Panc1 (cell line): ENCODE measurements around the gene GPHN. TPM values are rescaled to one million over a fixed set of nuclear protein-coding genes. Genes with fewer than 3 reads are reported as not detected.

ENCODE experiments used
- ATAC-seq: fragments of 200-7000 bp; cut with Tn5 transposase; 2 replicates; pipeline ENCODE4 v1.9.1; 2020; ENCODE audit warnings: mild to moderate bottlenecking, moderate library complexity
- BruUV-seq: library from RNA; stranded (reverse); fragments of 400-500 nt; replicated peaks from 2 replicates; lab custom pipeline; 2021; lab: Mats Ljungman, UMichigan
- CTCF ChIA-PET: fragments of 300-600 bp; sonication (Branson Sonifier 250); formaldehyde crosslinking; loops from one replicate; lab custom pipeline; 2022; ENCODE audit warnings: antibody characterized with exemption; lab: Charles Lee
- POLR2A ChIA-PET: fragments of 300-600 bp; sonication (Branson Sonifier 250); formaldehyde crosslinking; loops from one replicate; lab custom pipeline; 2022; ENCODE audit warnings: antibody characterized with exemption; lab: Charles Lee
- DNase-seq: peaks from one replicate; pipeline ENCODE4 v3.0.0-alpha.2; 2010; ENCODE audit warnings: low read depth, low spot score
- H3K27ac ChIP-seq: 2 replicates; pipeline ENCODE4 v1.5.1; 2011; ENCODE audit warnings: mild to moderate bottlenecking, low read length, inconsistent platforms
- H3K27me3 ChIP-seq: fragments of 200-500 bp; sonication (Bioruptor generic); 2 replicates; pipeline ENCODE4 v1.6.0; 2014; ENCODE audit warnings: low read length, inconsistent platforms; ENCODE audit not compliant: control insufficient read depth, insufficient read depth
- H3K36me3 ChIP-seq: fragments of 200-500 bp; sonication (Bioruptor generic); 2 replicates; pipeline ENCODE4 v1.5.1; 2014; ENCODE audit warnings: inconsistent platforms, mild to moderate bottlenecking, low read length, moderate library complexity; ENCODE audit not compliant: control insufficient read depth, insufficient read depth
- H3K4me1 ChIP-seq: 2 replicates; pipeline ENCODE4 v1.5.1; 2011; ENCODE audit warnings: inconsistent platforms, mild to moderate bottlenecking, low read length, moderate library complexity; ENCODE audit not compliant: control insufficient read depth, insufficient read depth
- H3K4me3 ChIP-seq, 2 experiments: 2 replicates each; pipeline ENCODE4 v1.5.1; 2011 to 2012; ENCODE audit warnings: low read depth in 2 of 2, low read length in 2 of 2, mild to moderate bottlenecking in 2 of 2, inconsistent platforms in 1 of 2, moderate library complexity in 1 of 2
- H3K9me3 ChIP-seq: fragments of 200-500 bp; sonication (Bioruptor generic); 2 replicates; pipeline ENCODE4 v1.5.1; 2014; ENCODE audit warnings: low read depth, mild to moderate bottlenecking, inconsistent platforms, low read length, moderate library complexity; ENCODE audit not compliant: control insufficient read depth, insufficient read depth
- POLR2AphosphoS5 ChIP-seq: IDR thresholded peaks from 2 replicates; pipeline ENCODE4 v1.6.1; 2012; ENCODE audit warnings: mild to moderate bottlenecking, low read depth, low read length, moderate library complexity
- SIN3A ChIP-seq: IDR thresholded peaks from 2 replicates; pipeline ENCODE4 v1.6.1; 2012; ENCODE audit warnings: low read depth, mild to moderate bottlenecking, low read length, moderate library complexity, borderline replicate concordance; ENCODE audit not compliant: insufficient read depth
- TCF7L2 ChIP-seq: IDR thresholded peaks from 2 replicates; pipeline ENCODE4 v1.6.1; 2011; ENCODE audit warnings: mild to moderate bottlenecking, low read depth, low read length, inconsistent platforms
- in situ Hi-C: cut with HindIII; loops from 2 replicates; pipeline ENCODE4 v1.10.0; 2016; ENCODE audit warnings: low sequenced_read_pairs, low pct_unique_long_range_greater_than_20kb
- intact Hi-C: fragments of 100-400 bp; cut with micrococcal nuclease; formaldehyde crosslinking; loops from one replicate; pipeline ENCODE4 v1.10.0; 2022; ENCODE audit not compliant: unreplicated experiment
- total RNA-seq: library from RNA; stranded (reverse); gene quantifications from one replicate; pipeline ENCODE4 v1.2.1, GENCODE V29; 2021; ENCODE audit not compliant: unreplicated experiment
- TF ChIP-seq, protein P1 (sequence below), 2 experiments: IDR thresholded peaks; 2 replicates each; pipeline ENCODE4 v1.6.1; 2011 to 2012; ENCODE audit warnings: low read depth in 2 of 2, control low read depth in 1 of 2, low read length in 1 of 2, mild to moderate bottlenecking in 1 of 2, moderate library complexity in 1 of 2; ENCODE audit not compliant: insufficient read depth in 1 of 2
- TF ChIP-seq, protein P2 (sequence below): fragments of 450-650 bp; IDR thresholded peaks from 2 replicates; pipeline ENCODE4 v1.5.1; 2017; ENCODE audit warnings: mild to moderate bottlenecking

Gene GPHN
- total RNA-seq, 1 experiment from 2014 or later, result 26.6 TPM

DNA sequence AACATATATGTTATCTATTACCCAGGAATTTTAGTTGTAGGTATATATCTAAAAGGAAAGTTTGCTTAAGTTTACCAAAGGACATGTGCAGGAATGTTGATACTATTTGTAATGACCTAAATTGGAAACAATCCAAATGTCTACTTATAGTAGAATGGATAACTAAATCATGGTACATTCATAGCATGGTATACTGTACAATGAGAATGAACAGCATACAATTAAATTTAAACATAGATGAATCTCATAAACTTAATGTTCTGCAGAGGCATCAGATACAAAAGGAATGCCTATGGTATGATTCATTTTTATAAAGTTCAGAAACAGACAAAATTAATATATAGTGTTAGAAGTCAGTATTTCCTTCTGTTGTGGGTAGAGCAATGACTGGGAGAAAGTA is 135.4 kb downstream of the GPHN start:
- no peak for TF ChIP-seq POLR2AphosphoS5
- TF ChIP-seq, protein P1, sequence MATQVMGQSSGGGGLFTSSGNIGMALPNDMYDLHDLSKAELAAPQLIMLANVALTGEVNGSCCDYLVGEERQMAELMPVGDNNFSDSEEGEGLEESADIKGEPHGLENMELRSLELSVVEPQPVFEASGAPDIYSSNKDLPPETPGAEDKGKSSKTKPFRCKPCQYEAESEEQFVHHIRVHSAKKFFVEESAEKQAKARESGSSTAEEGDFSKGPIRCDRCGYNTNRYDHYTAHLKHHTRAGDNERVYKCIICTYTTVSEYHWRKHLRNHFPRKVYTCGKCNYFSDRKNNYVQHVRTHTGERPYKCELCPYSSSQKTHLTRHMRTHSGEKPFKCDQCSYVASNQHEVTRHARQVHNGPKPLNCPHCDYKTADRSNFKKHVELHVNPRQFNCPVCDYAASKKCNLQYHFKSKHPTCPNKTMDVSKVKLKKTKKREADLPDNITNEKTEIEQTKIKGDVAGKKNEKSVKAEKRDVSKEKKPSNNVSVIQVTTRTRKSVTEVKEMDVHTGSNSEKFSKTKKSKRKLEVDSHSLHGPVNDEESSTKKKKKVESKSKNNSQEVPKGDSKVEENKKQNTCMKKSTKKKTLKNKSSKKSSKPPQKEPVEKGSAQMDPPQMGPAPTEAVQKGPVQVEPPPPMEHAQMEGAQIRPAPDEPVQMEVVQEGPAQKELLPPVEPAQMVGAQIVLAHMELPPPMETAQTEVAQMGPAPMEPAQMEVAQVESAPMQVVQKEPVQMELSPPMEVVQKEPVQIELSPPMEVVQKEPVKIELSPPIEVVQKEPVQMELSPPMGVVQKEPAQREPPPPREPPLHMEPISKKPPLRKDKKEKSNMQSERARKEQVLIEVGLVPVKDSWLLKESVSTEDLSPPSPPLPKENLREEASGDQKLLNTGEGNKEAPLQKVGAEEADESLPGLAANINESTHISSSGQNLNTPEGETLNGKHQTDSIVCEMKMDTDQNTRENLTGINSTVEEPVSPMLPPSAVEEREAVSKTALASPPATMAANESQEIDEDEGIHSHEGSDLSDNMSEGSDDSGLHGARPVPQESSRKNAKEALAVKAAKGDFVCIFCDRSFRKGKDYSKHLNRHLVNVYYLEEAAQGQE (IDR thresholded peaks at IDR 0.05; ENCODE audit: insufficient read depth in 1 of 2, low read depth in 2 of 2, low read length in 1 of 2), result no peak
- ChIA-PET CTCF (no interaction called here), POLR2A (interaction anchor here (0.6 kb wide), 1 partner anchor 284 kb away, joined by 4 read pairs; no protein-coding TSS in a partner anchor)
- H3K4me1 ChIP-seq, result no peaks in the 10 kb centered on the region; the same call in 1 of the 2 replicates
- DNase-seq (no peak), ATAC-seq (no peak)
- H3K27ac ChIP-seq, result no peak overlapping the region
- H3K36me3 ChIP-seq, result no peaks in the 10 kb centered on the region
- intact Hi-C loops, result no loop called here
- no peak overlapping the region for H3K4me3 ChIP-seq
- no peaks in the 10 kb centered on the region for H3K27me3 ChIP-seq
- BruUV-seq, result no TSS peak
- in situ Hi-C loops, result no loop called here
- no peaks in the 10 kb centered on the region for H3K9me3 ChIP-seq

DNA sequence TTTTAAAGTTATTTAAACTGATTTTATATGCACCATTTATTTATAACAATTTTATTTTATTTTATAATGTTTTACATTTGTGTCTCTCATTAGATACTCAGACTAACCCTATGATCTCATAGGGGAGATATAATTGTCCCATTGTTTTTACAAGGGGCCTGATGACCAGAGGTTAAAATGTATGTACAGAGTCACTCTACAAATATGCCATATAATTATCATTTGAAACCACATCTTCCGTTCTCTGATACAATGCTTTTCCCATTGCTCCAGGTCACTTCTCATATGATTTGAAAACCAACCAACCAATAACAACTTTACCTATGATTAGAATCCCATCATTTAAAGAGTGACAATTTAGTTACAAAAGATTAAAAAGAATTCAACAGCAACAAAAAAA is 137.8 kb downstream of the GPHN start:
- H3K27ac ChIP-seq, result no peak overlapping the region
- H3K27me3 ChIP-seq, result no peaks in the 10 kb centered on the region
- no peaks in the 10 kb centered on the region for H3K9me3 ChIP-seq
- TF ChIP-seq POLR2AphosphoS5 (no peak), TCF7L2 (no peak), SIN3A (no peak)
- TF ChIP-seq, protein P2, sequence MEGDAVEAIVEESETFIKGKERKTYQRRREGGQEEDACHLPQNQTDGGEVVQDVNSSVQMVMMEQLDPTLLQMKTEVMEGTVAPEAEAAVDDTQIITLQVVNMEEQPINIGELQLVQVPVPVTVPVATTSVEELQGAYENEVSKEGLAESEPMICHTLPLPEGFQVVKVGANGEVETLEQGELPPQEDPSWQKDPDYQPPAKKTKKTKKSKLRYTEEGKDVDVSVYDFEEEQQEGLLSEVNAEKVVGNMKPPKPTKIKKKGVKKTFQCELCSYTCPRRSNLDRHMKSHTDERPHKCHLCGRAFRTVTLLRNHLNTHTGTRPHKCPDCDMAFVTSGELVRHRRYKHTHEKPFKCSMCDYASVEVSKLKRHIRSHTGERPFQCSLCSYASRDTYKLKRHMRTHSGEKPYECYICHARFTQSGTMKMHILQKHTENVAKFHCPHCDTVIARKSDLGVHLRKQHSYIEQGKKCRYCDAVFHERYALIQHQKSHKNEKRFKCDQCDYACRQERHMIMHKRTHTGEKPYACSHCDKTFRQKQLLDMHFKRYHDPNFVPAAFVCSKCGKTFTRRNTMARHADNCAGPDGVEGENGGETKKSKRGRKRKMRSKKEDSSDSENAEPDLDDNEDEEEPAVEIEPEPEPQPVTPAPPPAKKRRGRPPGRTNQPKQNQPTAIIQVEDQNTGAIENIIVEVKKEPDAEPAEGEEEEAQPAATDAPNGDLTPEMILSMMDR, result no peak
- TF ChIP-seq, protein P1 (IDR thresholded peaks at IDR 0.05; ENCODE audit: insufficient read depth in 1 of 2, low read depth in 2 of 2, low read length in 1 of 2), result no peak
- ATAC-seq (no peak), DNase-seq (no peak)
- no peak overlapping the region for H3K4me3 ChIP-seq
- in situ Hi-C loops (no loop called here), intact Hi-C loops (no loop called here)
- no peaks in the 10 kb centered on the region; the same call in 1 of the 2 replicates for H3K4me1 ChIP-seq
- CTCF ChIA-PET, result no interaction called here
- POLR2A ChIA-PET, result no interaction called here
- no peaks in the 10 kb centered on the region for H3K36me3 ChIP-seq
- no TSS peak for BruUV-seq
